HG03175 (cell line): ENCODE data around the gene STK4.

Experiments
- ATAC-seq: cut with Tn5 transposase; IDR thresholded peaks from one replicate; pipeline ENCODE4 v1.9.1; 2021; ENCODE audit warnings: mild to moderate bottlenecking, moderate library complexity; ENCODE audit not compliant: unreplicated experiment

STK4 gene

GRCh38 chr20:45080867-45081624, 114.7 kb downstream of the STK4 start:
- ATAC-seq: no peak

GRCh38 chr20:45082468-45082867, 116.2 kb downstream of the STK4 start:
- ATAC-seq: no peak

GRCh38 chr20:45083127-45083526, 116.8 kb downstream of the STK4 start:
- no peak for ATAC-seq

GRCh38 chr20:45085289-45085688, 119.0 kb downstream of the STK4 start:
- no peak for ATAC-seq

GRCh38 chr20:45085867-45086266, 119.6 kb downstream of the STK4 start:
- no peak for ATAC-seq

GRCh38 chr20:45087097-45087790, 120.9 kb downstream of the STK4 start:
- no peak for ATAC-seq

- no peak for ATAC-seq
Observed at GRCh38 chr20:45087814-45088213, 121.5 kb downstream of the STK4 start.

- ATAC-seq: no peak
Observed at GRCh38 chr20:45088247-45088646, 121.9 kb downstream of the STK4 start.

GRCh38 chr20:45090481-45090880, 124.2 kb downstream of the STK4 start:
- ATAC-seq: no peak

- no peak for ATAC-seq
Observed at GRCh38 chr20:45091366-45091765, 125.1 kb downstream of the STK4 start.

- no peak for ATAC-seq
Observed at GRCh38 chr20:45092898-45093297, 126.6 kb downstream of the STK4 start.

- no peak for ATAC-seq
Observed at GRCh38 chr20:45094201-45094600, 127.9 kb downstream of the STK4 start.

- ATAC-seq: no peak
Observed at GRCh38 chr20:45094864-45095574, 128.7 kb downstream of the STK4 start.

GRCh38 chr20:45095805-45096238, 129.5 kb downstream of the STK4 start:
- no peak for ATAC-seq

GRCh38 chr20:45096781-45097180, 130.5 kb downstream of the STK4 start:
- ATAC-seq: no peak

- ATAC-seq: no peak
Observed at GRCh38 chr20:45097485-45098102, 131.3 kb downstream of the STK4 start.

- no peak for ATAC-seq
Observed at GRCh38 chr20:45098103-45098773, 131.9 kb downstream of the STK4 start.

GRCh38 chr20:45100563-45101245, 134.4 kb downstream of the STK4 start, which contains the start of gene KCNS1:
Gene KCNS1, minus strand, starts transcription at chr20:45101127. Its CDS starts 1,891 bp downstream, at chr20:45099236.
- no peak for ATAC-seq

GRCh38 chr20:45101333-45101850, 135.1 kb downstream of the STK4 start:
- ATAC-seq: no peak

- no peak for ATAC-seq
Observed at GRCh38 chr20:45103072-45103471, 136.8 kb downstream of the STK4 start.
